Lung (tissue), 12 donors: Measurements from ENCODE around the gene CCDC33. TPM values are rescaled to one million over a fixed set of nuclear protein-coding genes. Genes with fewer than 3 reads are reported as not detected.
A peak's percentile ranks its signal among the peaks of the same experiment; 100 is the strongest.

Source experiments
- ATAC-seq: fragments of 200-7000 bp; cut with Tn5 transposase; one replicate; pipeline ENCODE4 v1.9.1; 2020; ENCODE audit warnings: moderate number of reproducible peaks; ENCODE audit not compliant: insufficient read depth, low FRiP score
- DNase-seq, 3 donors: peaks; one replicate each; pipeline ENCODE4 v3.0.0-alpha.2; 2013 to 2017
- H3K27ac ChIP-seq, 2 donors: one replicate each; pipeline ENCODE4 v1.5.1; 2013; ENCODE audit warnings: mild to moderate bottlenecking in 2 of 2, moderate library complexity in 2 of 2, control low read depth in 1 of 2, inconsistent platforms in 1 of 2, low read depth in 1 of 2, low read length in 1 of 2
- H3K27me3 ChIP-seq, 3 donors: one replicate each; pipeline ENCODE4 v1.5.1; 2013; ENCODE audit warnings: low read length in 2 of 3; ENCODE audit not compliant: control insufficient read depth in 3 of 3, insufficient read depth in 3 of 3
- H3K36me3 ChIP-seq, 4 donors: one replicate each; pipeline ENCODE4 v1.5.1; 2013; ENCODE audit warnings: low read length in 4 of 4, mild to moderate bottlenecking in 1 of 4, moderate library complexity in 1 of 4; ENCODE audit not compliant: control insufficient read depth in 4 of 4, insufficient read depth in 4 of 4
- H3K4me1 ChIP-seq, 5 donors: one replicate each; pipeline ENCODE4 v1.5.1; 2013; ENCODE audit warnings: low read length in 5 of 5, mild to moderate bottlenecking in 2 of 5, moderate library complexity in 1 of 5; ENCODE audit not compliant: control insufficient read depth in 5 of 5, insufficient read depth in 5 of 5
- H3K4me3 ChIP-seq: one replicate; pipeline ENCODE4 v1.5.1; 2013; ENCODE audit warnings: mild to moderate bottlenecking, control low read depth, moderate library complexity
- H3K9ac ChIP-seq, 2 donors: one replicate each; pipeline ENCODE4 v1.5.1; 2013; ENCODE audit warnings: low read length in 2 of 2, control low read depth in 1 of 2; ENCODE audit not compliant: insufficient read depth in 1 of 2
- H3K9me3 ChIP-seq, 4 donors: one replicate each; pipeline ENCODE4 v1.5.1; 2013; ENCODE audit warnings: low read length in 3 of 4, mild to moderate bottlenecking in 1 of 4, moderate library complexity in 1 of 4; ENCODE audit not compliant: control insufficient read depth in 4 of 4, insufficient read depth in 3 of 4
- CTCF ChIP-seq: IDR thresholded peaks from 2 replicates; pipeline ENCODE4 v1.5.1; 2012; ENCODE audit warnings: mild to moderate bottlenecking; ENCODE audit errors: control extremely low read depth, extremely low read depth
- WGBS, 2 donors: extraction: QIAGEN DNeasy Blood & Tissue Kit; methylation state at CpG; one replicate each; pipeline ENCODE4 v1.1.7; 2013; 5-methylcytosine and 5-hydroxymethylcytosine counted together
- polyA plus RNA-seq, 2 donors: library from polyadenylated mRNA; stranded (reverse); fragments of 200-250 nt; gene quantifications; one replicate each; pipeline ENCODE4 v1.2.1, GENCODE V29; 2013
- total RNA-seq, 2 donors: library from RNA; depleted of rRNA in 1 of 2; stranded (reverse); fragments of >200 nt in 1 of 2; gene quantifications; one replicate each; pipeline ENCODE4 v1.2.1, GENCODE V29; 2014 to 2021
- donor health status: control.
- donor health status: control.
- donor health status: Bipolar disorder and iron deficiency.
- donor health status: healthy.
- donor health status: DM: yes; HTN: yes; CAD: no.

The CCDC33 gene
- total and polyA plus RNA-seq, 4 donors: 4.3 to 14.1 (median 9.1) TPM

GRCh38 chr15:74245342-74245931 lies 9.3 kb downstream of the CCDC33 start:
- no peak for ATAC-seq
- peaks cover 0 to 11% (median 5%) of the 10 kb centered on the region in 5 donors for H3K4me1 ChIP-seq
- no peak overlapping the region for H3K27ac ChIP-seq
- H3K27me3 ChIP-seq: peaks cover 0 to 3% (median 0%) of the 10 kb centered on the region in 3 donors
- no peaks in the 10 kb centered on the region for H3K36me3 ChIP-seq
- WGBS, 2 donors: 10 to 14% methylated on average over 32 to 36 of the region's 36 CpGs
- no peak for TF ChIP-seq CTCF
- H3K9me3 ChIP-seq: no peaks in the 10 kb centered on the region
- peak in 2 of 3 donors; percentile 34 to 40 for DNase-seq
- H3K4me3 ChIP-seq: no peak overlapping the region
- H3K9ac ChIP-seq: no peak overlapping the region

- WGBS, 2 donors: 83 to 86% methylated on average over 6 of the region's 6 CpGs
- DNase-seq (no peak), ATAC-seq (no peak)
Measured at GRCh38 chr15:74250266-74250665, 14.1 kb downstream of the CCDC33 start.

DNA sequence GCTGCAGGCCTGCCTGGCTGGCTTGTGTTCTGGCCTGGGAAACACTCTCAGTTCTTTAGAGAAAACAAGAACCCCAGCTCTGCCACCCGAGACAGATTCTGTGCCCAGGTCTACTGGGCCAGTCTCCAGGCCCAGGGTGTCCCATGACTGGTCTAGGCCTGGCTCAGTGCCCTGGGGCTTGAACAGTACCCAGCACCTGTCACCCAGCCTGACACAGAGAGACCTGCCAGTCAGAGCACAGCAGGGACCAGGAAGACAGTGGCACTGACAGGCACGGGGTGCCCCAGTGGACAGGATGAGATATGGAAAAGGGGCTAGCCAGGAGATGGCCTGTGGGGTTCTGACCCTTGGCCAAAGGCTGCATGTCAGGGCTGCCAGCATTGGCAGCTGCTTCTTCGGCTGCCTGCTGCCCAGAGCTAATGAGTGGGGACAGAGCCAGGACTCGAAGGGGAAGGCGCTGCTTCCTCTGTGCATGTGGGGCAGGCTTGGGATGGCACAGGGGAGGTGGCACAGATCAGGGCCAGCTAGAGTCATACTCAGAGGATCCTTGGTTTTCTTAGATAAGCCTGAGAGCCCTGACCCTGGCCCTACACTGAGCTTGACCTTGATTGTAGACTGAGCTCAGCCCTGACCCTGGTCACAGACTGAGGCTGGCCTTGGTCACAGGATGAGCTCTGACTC lies 15.1 kb downstream of the CCDC33 start:
- H3K36me3 ChIP-seq: no peaks in the 10 kb centered on the region
- ATAC-seq: no peak
- peaks cover 0 to 9% (median 0%) of the 10 kb centered on the region in 5 donors for H3K4me1 ChIP-seq
- H3K4me3 ChIP-seq: no peak overlapping the region
- H3K9me3 ChIP-seq: no peaks in the 10 kb centered on the region
- 68 to 88% methylated on average over 5 of the region's 5 CpGs for WGBS, 2 donors
- peaks cover 0 to 3% (median 0%) of the 10 kb centered on the region in 3 donors for H3K27me3 ChIP-seq
- H3K27ac ChIP-seq: no peak overlapping the region
- no peak overlapping the region for H3K9ac ChIP-seq
- no peak for DNase-seq
- no peak for TF ChIP-seq CTCF

More at GRCh38 chr15:74250266-74250665, 14.1 kb downstream of the CCDC33 start:
- H3K27me3 ChIP-seq: peaks cover 0 to 3% (median 0%) of the 10 kb centered on the region in 3 donors
- H3K36me3 ChIP-seq: no peaks in the 10 kb centered on the region
- H3K4me1 ChIP-seq: peaks cover 0 to 9% (median 0%) of the 10 kb centered on the region in 5 donors
- no peak for TF ChIP-seq CTCF
- no peak overlapping the region for H3K9ac ChIP-seq
- no peak overlapping the region for H3K4me3 ChIP-seq
- H3K9me3 ChIP-seq: no peaks in the 10 kb centered on the region
- H3K27ac ChIP-seq: no peak overlapping the region
